GM12875 (cell line): Measurements from ENCODE around the gene MSI2.

ENCODE experiments used
- H3K4me3 ChIP-seq: one replicate; pipeline ENCODE4 v1.5.1; 2011; ENCODE audit warnings: low read depth, low read length, control low read depth
- CTCF ChIP-seq: IDR thresholded peaks from 2 replicates; pipeline ENCODE4 v1.5.1; 2011; ENCODE audit warnings: low read depth, mild to moderate bottlenecking, control low read depth, inconsistent platforms, low read length, moderate library complexity, borderline replicate concordance; ENCODE audit not compliant: insufficient read depth

The MSI2 gene

DNA sequence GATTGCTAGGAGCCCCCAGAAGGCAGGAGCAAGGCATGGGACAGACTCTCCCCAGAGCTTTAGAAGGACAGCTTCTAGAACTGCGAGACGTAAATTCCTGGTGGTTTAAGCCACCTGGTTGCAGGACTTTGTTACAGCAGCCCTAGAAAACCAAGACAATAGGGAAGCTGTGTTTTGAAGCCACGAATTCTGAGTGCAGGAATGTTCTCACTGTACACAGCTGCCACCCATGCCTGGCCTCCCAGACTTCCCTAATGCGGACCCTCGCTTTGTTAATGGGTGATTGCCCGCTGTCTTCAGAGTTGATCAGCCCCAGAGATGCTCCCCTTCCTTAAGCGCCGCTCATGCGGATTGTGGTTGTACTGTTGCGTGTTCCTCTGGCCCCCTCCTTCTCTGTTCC, 177.1 kb downstream of the MSI2 start:
- H3K4me3 ChIP-seq, result no peak overlapping the region
- no peak for TF ChIP-seq CTCF

DNA sequence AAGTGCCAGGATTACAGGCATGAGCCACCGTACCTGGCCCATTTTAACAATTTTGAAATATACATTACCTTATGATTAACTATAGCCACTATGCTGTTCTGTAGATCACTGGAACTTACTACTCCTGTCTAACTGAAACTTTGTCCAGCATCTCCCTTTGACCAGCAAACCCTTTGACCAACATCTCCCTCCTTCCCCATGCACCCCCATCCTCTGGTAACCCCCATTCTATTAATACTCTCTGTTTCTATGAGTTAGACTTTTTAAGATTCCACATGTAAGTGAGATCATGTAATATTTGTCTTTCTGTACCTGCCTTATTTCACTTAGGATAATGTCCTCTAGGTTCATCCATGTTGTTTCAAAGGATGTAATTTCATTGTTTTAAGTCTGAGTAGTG, 178.0 kb downstream of the MSI2 start:
- H3K4me3 ChIP-seq, result no peak overlapping the region
- no peak for TF ChIP-seq CTCF

- H3K4me3 ChIP-seq, result no peak overlapping the region
- no peak for TF ChIP-seq CTCF
Measured at GRCh38 chr17:57436565-57436964, 180.2 kb downstream of the MSI2 start.

- no peak overlapping the region for H3K4me3 ChIP-seq
- no peak for TF ChIP-seq CTCF
Measured at GRCh38 chr17:57438066-57438731, 181.9 kb downstream of the MSI2 start.

GRCh38 chr17:57439651-57440050, 183.3 kb downstream of the MSI2 start:
- no peak overlapping the region for H3K4me3 ChIP-seq
- no peak for TF ChIP-seq CTCF

GRCh38 chr17:57440522-57441269, 184.4 kb downstream of the MSI2 start:
- H3K4me3 ChIP-seq, result no peak overlapping the region
- TF ChIP-seq CTCF, result peak; percentile 57

GRCh38 chr17:57441270-57441600, 184.9 kb downstream of the MSI2 start:
- H3K4me3 ChIP-seq, result no peak overlapping the region
- no peak for TF ChIP-seq CTCF
